ENCODE results near the gene NCSTN.

- no peak for TF ChIP-seq POLR2A (IDR thresholded peaks at IDR 0.05)
- TF ChIP-seq, protein P1, sequence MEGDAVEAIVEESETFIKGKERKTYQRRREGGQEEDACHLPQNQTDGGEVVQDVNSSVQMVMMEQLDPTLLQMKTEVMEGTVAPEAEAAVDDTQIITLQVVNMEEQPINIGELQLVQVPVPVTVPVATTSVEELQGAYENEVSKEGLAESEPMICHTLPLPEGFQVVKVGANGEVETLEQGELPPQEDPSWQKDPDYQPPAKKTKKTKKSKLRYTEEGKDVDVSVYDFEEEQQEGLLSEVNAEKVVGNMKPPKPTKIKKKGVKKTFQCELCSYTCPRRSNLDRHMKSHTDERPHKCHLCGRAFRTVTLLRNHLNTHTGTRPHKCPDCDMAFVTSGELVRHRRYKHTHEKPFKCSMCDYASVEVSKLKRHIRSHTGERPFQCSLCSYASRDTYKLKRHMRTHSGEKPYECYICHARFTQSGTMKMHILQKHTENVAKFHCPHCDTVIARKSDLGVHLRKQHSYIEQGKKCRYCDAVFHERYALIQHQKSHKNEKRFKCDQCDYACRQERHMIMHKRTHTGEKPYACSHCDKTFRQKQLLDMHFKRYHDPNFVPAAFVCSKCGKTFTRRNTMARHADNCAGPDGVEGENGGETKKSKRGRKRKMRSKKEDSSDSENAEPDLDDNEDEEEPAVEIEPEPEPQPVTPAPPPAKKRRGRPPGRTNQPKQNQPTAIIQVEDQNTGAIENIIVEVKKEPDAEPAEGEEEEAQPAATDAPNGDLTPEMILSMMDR (IDR thresholded peaks at IDR 0.05): no peak
These were observed 35.9 kb upstream of the NCSTN start for GRCh38 chr1:160307118-160307791.
